ENCODE measurements around the gene PLA2G4E.

PLA2G4E gene

DNA sequence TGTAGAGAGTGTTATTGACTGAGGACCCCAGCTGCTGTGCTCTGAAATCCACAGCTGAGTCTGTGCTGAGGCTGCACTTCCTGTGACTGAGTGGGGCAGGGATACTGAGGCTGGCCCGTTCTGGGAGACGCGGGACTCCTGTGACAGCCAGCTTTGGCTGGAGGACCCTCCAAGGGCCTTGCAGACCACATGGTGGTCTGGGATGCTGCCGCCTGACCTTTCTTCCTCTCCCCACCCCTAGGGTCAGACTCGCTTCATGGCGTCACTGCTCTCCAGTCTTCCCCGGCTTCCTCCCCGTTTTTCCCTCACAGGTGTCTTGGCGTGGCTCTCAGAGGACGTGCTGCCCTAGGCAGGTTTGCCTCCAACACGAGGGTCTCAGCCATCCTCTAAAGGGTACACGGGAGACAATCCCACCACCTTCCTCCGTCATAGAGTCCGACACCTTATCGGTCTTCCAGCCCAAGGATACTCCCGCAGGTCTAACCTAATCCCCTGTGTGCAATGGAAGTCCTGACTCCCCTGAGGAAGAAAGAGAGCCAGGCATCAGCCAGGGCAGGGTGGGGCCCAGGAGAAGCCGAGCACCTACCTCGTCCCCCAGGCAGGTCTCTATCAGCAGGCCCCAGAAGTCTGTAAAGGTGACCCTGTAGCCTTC, 28.6 kb downstream of the PLA2G4E start:
- FAIRE-seq: no peak

DNA sequence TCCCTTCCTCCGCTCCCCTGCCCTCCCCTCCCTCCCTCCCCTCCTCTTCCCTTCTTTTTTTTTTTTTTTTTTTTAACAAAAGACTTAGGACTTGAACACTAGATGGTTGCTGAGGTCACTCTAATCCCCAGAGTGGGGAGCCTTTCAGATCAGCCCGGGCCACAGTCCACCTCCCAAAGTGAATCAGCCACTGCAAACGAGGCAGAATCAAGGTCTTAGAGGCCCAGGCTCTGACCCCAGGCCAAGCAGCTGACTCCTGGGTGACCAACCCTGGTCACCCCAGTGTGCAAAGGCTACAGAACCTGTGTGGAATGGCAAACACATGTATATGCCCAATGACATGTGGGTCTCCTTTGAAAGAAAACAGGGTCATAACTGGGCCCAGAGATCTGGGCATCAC, 30.2 kb downstream of the PLA2G4E start:
- no peak for FAIRE-seq

DNA sequence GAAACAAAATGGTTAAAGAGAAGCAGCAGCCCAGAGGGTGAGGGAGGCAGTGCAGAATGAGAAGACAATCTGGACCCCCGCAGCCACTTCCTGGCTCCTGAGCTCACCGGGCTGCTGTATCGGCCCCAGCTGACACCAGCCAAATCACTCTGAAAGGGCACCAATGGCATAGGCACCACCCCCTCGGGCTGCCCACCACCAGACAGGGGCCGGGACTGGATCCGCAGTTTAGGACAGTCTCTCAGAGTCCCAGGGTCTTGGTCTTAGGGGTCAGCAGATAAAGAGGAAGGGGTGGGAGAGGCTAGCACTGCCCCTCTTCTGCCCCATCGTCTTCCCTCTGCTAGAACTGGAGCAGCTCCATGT, 30.6 kb downstream of the PLA2G4E start:
- no peak for FAIRE-seq

DNA sequence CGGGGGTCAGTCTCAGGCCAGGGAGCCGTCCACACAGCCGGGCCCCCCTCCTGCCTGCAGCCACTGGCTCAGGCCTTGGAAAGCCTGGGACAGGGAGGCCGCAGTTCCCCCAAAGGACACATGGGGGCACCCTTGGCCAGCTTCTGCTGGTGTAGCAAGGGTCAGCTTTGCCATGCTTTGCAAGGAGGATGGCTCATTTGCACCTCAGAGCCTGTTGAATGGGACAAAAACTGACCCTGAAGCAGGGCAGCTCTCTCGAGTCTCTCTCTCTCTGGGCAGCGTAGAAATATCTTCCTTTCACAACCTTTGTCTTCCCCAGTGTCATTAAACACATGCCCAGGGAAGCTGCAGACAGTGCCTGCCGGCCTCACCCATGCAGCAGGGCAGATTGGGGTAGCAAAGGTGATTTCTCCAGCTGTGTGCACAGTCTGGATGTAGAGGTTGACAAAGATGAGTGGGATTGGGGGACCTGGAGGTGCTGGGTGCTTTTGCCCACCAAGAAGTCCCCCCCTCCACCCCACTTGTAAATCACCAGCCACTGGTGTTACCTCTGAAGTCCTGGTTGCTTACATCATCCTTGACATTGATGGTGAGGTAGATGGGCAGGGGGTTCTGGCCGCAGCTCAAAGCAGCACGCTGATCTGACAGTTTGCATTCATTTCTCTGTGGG, 31.1 kb downstream of the PLA2G4E start:
- FAIRE-seq: no peak

DNA sequence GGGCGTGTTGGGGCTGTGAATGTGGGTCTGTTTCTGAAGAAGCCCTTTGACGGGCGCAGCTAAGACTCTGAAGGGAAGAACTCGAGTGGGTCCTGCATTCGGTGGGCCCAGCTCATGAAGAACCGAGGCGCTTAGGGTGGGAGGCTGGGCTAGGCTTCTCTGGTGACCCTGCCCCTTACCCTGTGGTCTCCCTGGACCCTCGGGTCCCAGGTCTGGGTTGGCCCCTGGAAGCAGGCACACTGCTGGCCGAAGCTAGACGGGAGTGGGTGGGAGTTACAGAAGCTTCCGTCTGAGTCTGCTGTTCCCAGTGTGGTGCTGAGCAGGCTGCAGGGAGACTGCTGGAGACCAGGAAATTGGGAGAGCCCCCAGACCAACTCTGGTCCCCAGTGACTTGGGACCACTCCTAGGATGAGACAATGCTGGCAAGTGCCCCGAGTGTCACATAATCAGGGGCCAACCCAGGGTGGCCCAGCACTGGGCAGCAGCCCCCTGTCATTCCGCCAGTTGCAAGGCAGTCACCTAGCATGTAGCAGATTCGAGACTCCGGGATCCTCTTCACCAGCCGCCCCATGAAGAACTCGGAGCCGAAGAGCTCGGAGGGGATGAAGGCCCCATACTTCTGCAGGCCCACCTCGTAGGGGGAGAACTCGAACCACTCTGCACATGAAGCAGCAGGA, 31.8 kb downstream of the PLA2G4E start:
- FAIRE-seq: no peak

DNA sequence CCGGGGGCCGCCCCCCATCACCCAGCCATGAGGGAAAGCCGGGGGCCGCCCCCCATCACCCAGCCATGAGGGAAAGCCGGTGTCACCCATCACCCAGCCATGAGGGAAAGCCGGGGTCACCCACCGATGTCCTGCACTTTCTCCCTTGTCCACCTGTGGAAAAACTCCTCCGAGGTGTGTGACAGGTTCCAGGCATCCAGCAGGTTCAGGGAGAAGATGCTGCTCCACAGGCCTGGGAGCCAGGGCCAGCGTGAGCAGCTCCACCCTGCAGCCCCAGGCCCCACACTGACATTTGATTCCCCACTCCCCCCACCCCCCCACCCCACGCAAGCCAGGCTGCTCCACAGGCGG, 32.9 kb downstream of the PLA2G4E start:
- no peak for FAIRE-seq

DNA sequence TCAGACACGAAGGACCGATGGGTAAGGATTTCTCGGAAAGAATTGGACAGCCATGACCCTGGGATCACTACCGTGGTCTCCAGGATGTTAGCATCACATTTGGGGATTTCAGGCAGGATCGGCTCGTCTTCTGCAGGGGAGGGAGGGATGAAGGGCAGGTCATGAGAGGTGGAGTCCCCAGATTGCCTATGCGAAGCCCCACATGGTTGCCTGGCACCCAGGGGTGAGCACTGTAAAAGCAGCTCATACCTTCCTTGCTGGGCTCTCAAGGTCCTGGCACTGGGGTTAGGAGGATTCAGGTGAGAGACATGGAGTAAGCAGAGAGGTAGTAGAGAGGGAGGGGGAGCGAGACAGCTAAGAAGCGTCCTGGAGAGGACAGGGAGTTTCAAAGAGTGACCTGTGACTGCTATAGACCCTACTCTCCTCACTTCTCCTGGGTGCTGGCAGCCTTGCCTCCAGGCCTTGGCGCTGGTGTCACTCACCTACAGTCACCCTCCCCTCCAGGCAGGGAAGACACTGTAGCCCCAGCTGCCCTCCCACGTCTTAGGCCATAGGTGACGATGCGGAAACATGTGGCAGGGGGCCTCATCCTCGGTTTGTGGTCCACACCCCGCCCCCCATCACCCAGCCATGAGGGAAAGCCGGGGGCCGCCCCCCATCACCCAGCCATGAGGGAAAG, 33.5 kb downstream of the PLA2G4E start:
- FAIRE-seq: no peak

DNA sequence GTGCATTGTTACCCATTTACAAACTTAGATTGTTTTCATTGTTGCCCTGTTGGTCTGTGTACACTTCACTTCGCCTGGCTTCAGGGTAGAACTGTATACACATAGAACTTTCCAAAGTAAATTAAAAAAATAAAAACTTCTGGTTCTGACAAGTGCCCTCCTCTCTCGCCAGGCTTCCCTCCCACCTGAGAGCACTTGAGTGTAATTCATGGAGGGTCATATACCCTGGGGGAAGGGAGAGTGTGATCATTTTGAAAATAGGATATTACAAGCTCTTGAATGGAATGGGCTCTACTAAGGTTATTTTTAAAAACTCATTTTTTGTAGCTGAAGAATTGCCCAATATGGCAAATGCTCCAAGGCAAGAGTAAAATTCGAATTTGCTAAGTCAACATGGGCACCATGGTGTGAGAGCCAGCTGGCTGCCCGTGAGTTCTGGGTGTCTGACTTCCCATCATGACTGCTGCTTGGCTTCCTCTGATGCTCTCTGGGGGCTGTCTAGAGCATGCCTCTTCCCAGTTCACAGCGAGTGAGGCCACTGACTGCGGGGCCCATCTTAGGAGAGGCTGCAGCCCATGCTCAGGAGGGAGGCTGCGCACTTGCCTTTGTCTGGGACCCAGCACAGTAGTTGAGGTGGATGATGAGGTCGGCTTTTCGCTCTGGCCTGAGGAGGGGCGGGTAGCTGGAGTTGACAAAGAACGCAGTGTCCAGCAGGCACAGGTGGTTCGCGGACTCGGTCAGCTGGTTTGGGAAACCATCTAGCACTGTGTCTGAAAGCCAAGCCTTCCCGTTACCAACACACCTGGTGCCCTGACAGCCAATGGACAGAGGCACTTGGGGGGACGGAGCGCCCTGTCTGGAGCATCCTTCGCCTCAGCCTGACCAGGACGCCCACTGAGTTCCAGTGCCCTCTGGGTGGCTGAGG, 35.3 kb downstream of the PLA2G4E start:
- no peak for FAIRE-seq

DNA sequence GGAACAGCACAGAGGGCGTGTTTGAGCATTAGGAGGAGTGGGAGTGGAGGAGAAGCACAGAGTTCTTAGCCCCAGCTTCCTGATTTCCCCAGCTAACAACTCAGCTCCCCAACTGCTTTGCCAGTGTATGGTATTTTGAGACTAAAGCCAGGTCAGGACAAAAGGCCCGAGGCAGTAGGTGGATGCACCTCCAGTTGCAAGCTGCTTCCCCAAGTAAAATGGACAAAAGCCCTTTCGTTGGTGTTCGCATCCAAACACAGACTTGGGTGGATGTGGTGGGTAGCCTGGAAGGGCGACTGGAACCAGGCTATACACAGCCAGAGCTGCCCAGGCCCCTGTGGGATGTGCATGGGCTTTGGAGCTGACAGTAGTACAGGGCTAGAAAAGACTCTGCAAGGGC, 36.2 kb downstream of the PLA2G4E start:
- FAIRE-seq: no peak

DNA sequence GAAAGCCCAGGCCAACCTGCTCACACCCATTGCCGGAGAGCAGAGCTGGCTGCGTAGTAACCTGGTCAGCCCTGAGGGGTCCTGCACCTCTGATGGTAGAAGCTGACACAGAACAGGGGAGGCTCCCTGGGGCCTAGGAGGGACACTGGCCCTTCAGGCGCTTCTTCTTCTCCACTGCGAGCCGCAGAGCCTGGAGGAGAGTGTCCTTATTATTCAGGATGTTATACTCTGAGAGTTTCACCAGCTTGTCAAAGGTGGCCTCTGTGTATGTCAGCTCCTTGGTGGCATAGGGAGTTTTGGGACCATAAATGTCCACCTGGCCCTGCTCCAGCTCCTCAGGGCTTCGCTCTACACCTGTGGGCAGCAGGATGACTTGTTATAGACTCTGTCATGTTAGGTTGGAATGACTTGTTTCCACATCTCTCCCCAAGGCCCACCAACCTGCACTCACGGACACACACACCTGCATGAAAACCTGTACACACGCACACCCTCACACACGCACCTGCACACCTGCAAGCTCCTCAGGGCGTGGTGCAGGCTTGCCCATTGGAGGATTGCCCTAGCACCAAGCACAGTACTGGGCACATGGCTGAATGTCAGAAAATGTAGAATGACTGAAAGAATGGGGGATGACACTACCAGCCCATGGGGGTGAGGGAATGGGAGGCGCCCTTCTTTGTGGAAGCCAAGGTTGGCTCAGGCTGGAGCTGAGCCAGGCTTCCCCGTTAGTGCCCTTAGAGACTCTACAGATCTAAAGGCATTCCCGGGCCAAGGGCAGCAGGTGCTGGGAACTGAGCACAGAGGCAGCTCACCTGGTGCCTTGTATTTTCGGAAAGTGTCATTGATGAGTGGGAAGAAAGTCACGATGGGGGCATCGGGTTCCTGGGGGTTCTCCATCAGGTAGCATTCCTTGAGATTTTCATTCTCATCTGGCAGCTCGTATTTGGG, 36.9 kb downstream of the PLA2G4E start:
- FAIRE-seq: no peak

DNA sequence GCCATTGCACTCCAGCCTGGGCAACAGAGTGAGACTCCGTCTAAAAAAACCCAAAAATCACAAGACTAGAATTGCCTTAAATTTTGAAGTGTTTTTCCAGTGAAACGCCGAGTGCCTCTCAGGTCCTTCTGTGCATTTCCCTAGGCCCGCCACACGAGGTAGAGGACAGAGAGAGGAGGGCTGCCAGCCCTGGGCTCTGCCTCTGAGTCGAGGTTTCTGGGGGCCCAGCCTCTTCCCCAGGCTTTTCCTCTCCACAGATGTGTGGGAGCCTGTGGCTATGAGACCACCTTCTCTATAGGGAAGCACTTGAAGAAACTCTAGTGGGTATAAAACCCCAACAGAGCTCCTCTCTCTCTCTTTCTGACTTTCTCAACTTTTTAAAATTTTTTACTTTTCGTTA, 37.6 kb downstream of the PLA2G4E start:
- FAIRE-seq: no peak

DNA sequence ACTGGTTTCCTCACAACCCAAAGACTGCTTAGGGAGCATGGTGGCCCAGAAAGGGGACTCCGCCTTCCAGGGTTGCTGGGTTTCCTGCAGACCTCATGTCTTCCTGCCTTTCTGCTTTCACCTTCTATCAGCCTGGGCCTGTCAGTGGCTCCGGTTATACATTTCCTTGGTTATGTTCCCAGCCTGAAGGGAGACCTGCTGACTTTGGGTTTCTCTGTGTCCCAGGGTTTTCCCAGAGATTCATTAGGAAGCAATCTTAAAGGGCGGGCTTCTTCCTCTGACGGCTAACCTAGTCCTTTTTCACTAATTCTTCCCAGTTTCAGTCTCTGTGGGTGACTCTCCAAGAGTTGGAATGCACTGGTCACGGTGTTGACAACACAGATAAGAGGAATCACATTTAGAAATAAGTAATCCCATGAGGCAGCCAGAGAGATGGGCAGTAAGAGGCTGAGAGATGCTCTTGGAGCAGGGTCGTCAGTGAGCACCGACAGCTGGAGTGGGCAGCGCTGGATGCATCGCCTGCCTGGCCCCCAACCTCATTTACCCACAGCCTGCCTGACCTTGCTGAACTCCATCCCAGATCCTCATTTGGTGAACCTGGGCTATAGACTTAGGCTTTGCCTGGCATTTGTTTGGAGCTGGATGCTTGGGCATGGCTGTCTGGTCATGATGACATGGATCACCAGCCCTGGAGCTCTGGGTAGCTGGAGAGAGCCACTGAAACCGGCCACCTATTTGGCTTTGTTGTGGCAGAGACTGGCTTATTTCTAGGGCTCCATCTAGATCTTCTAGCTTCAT, 38.5 kb downstream of the PLA2G4E start:
- no peak for FAIRE-seq

DNA sequence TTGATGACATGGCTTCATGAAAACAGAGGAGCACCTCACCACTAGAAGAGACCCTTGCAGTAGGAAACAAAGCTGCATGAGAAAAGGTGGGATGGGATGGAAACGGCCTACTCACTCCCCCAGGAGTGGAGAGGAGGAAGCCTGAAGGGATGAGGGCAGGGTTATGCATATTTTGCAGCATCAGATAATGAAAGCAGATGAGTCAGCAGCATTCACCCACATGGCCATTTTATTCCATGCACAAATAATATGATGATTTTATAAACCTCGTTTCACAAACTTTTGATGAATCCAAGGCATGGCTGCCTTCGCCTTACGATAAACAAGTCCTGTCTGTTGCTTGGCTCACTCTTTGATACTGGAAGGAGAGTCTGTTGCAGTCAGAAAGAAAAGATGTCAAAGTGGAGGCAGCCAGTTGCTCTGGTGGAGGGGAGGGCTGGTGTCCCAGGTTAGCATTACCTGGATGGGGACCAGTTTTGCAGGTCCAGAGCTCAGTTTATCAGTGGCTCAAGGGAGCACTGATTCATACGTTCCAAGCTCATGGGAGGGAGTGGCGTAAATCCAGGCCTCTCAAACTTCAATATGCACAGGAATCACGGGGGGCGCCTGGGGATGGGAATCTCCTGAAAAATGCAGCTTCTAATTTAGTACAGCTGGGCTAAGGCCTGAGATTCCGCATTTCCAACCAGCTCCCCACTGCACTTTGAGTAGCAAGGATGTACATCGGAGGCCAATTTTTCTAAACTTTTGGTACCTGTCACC, 39.3 kb downstream of the PLA2G4E start:
- no peak for FAIRE-seq

DNA sequence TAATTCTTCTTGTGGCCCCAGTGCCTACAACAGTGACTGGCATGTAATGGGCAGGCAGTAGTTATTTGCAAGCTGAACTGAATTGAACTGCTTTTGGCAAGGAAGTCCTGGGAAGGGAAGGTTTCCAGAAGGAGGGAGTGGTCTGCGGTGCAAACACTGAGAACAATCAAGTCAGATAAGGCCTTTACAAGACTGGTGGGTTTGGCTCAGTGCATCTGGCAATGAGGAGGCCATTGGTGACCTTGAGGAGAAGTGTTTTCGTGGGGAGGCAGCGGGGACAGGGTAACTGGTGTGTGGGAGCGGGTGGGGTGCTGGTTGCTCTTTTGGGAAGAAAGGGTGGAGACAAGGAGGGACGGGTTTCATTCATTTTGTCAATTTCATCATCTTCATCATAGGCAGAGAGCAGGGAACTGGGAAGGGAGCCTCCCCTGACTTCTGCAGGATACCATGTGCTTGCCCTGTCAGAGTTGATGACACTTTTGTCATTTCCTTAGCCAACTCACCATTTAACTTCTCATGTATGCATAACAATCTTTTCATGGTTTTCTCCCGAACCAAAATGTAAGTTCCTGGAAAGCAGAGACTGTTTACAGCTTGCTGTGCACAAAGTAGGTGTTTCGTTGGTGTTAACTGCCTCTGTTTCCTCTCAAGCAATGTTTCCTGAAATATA, 40.1 kb downstream of the PLA2G4E start:
- FAIRE-seq: no peak

DNA sequence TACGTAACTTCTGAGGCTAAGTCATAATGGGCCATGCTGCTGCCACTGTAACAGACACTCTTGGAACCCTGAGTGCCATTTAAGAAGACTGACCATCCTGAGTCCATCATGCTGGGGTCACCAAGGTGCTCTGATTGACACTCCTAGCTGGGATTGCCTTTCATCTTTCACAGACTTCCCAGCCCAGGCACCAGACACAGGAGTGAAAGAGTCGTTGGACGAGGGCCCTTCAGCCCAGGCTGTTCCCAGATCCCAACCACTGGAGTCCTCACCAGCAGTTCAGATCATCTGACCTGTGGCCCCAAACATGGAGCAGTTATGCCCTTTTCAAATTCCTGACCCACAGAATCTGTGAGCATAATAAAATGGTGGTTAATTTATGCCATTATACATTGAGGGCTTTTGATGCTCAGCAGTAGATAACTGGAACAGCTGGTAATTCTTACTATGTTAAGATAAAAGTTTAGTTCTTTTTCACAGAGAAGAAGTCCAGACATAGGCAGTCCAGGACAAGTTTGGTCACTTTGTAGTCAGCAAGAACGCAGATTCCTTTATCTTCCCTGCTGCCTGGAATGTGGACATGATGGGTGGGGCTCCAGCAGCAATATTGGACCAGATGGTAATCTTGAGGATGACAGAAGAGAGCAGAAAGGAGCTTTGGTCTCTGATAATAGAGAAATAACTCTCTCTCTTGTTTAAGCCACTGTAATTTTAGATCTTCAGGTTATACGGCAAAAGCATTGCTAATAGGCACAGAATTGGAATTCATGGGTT, 41.2 kb downstream of the PLA2G4E start:
- FAIRE-seq: no peak

DNA sequence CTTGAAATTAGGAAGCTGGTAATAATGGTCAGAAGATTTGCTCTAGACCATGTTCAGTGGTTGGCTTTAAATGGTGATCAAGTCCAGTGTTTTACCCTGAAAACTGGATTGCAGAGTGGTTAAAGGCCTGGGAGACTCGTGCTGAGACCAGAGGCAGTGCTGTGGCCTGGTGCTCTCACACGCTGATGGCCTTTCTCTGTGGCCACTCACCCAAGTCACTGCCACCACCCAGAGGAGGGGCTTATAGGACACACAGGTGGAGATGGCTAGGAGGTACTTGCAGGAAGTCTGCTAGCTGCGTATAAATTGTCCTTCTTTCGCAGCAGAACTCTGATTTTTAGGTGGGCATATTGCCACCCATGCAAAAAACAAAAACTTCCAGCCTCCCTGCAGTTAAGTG, 42.3 kb downstream of the PLA2G4E start:
- no peak for FAIRE-seq

DNA sequence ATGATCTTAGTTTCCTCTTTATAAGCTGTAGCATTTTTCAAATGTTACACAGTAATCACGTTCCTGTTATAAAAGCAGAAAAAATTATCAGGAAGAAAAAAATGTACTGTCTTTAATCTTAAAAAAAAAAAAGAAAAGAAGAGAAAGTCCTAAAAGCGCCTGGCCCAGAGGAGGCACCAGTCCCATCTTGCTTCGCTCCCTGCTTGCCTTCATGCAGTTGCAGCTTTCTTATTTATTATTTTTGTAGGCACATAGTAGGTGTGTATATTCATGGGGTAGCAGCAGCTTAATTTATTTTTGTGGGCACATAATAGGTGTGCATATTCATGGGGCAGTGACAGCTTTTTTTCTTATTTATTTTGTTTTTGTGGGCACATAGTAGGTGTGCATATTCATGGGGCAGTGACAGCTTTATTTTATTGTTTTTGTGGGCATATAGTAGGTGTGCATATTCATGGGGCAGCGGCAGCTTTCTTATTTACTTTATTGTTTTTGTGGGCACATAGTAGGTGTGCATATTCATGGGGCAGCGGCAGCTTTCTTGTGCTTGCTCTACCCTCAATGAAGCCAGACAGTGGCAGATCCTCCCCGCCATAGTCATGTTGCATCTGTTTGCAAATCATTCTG, 43.0 kb downstream of the PLA2G4E start:
- no peak for FAIRE-seq

DNA sequence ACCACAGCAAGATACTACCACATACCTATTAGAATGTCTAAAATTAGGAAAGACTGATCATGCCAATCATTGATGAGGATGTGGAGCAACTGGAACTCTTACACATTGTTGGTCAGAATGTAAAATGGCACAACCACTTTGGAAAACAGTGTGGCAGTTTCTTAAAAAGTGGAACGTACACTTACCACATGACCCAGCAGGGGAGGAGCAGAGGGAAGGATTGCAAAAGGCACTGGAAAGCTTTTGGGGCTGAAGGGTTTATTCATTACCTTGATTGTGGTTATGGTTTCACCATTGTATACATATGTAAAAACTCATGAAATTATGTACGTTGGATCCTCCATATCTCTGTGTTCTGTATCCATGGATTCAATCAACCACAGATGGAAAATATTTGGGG, 45.2 kb downstream of the PLA2G4E start:
- no peak for FAIRE-seq
